K562 (cell line): ENCODE data around the gene GJC2. TPM values are rescaled to one million over a fixed set of nuclear protein-coding genes. Genes with fewer than 3 reads are reported as not detected.

Experiments
- C11orf30 ChIP-seq: fragments of 450-650 bp; IDR thresholded peaks from 2 replicates; pipeline ENCODE4 v1.6.1; 2016; ENCODE audit warnings: low read depth, mild to moderate bottlenecking
- CHD2 ChIP-seq: IDR thresholded peaks from 2 replicates; pipeline ENCODE4 v1.6.1; 2011; ENCODE audit warnings: low read depth, low read length
- DMBX1 ChIP-seq: fragments of 250-450 bp; sonication (Bioruptor Pico); IDR thresholded peaks from 2 replicates; pipeline ENCODE4 v1.8.0; 2022; ENCODE audit warnings: inconsistent platforms, mild to moderate bottlenecking, moderate library complexity, borderline replicate concordance
- E2F1 ChIP-seq: sonication (generic); formaldehyde crosslinking; IDR thresholded peaks from 2 replicates; pipeline ENCODE4 v1.8.1; 2023; ENCODE audit warnings: mild to moderate bottlenecking, missing genetic modification reagents, moderate library complexity
- ERF ChIP-seq: fragments of 450-650 bp; formaldehyde crosslinking; IDR thresholded peaks from 2 replicates; pipeline ENCODE4 v1.4.0; 2020; ENCODE audit warnings: mild to moderate bottlenecking, mixed read lengths
- ESRRA ChIP-seq: fragments of 450-650 bp; IDR thresholded peaks from 2 replicates; pipeline ENCODE4 v1.6.1; 2014; ENCODE audit warnings: low read depth, mild to moderate bottlenecking, moderate library complexity, borderline replicate concordance
- EWSR1 ChIP-seq: fragments of 450-650 bp; IDR thresholded peaks from 2 replicates; pipeline ENCODE4 v1.6.1; 2018; ENCODE audit warnings: borderline replicate concordance, mild to moderate bottlenecking, low read depth, moderate library complexity; ENCODE audit not compliant: partially characterized antibody
- FOXK1 ChIP-seq: sonication (generic); formaldehyde crosslinking; IDR thresholded peaks from 2 replicates; pipeline ENCODE4 v1.8.0; 2022; ENCODE audit warnings: missing genetic modification reagents, mild to moderate bottlenecking, borderline replicate concordance
- FOXK2 ChIP-seq, 2 experiments: fragments of 450-650 bp; IDR thresholded peaks in 1 of 2; conservative IDR thresholded peaks in 1 of 2; 2 replicates each; pipeline ENCODE4 v1.6.1; 2016; ENCODE audit warnings: low read depth in 2 of 2, mild to moderate bottlenecking in 1 of 2
- GATAD2B ChIP-seq: fragments of 450-650 bp; IDR thresholded peaks from 2 replicates; pipeline ENCODE4 v1.6.1; 2017; ENCODE audit warnings: mild to moderate bottlenecking, borderline replicate concordance
- HDAC1 ChIP-seq, 2 experiments: fragments of 450-650 bp; IDR thresholded peaks; 2 replicates each; pipeline ENCODE4 v1.6.1; 2016 to 2017; ENCODE audit warnings: inconsistent platforms in 1 of 2, mild to moderate bottlenecking in 1 of 2, moderate library complexity in 1 of 2
- IRF1 ChIP-seq: sonication (generic); formaldehyde crosslinking; IDR thresholded peaks from 2 replicates; pipeline ENCODE4 v1.8.0; 2022; ENCODE audit warnings: missing genetic modification reagents, mild to moderate bottlenecking, borderline replicate concordance
- KDM1A ChIP-seq, 2 experiments: fragments of 450-650 bp; IDR thresholded peaks; 2 replicates each; pipeline ENCODE4 v1.6.1; 2016; ENCODE audit warnings: mild to moderate bottlenecking in 2 of 2
- MCM5 ChIP-seq: fragments of 450-650 bp; IDR thresholded peaks from 2 replicates; pipeline ENCODE4 v1.6.1; 2016; ENCODE audit warnings: low read depth
- RAD21 ChIP-seq, 2 experiments: fragments of 250-450 bp in 1 of 2; fragments of 450-650 bp in 1 of 2; sonication (Bioruptor Pico) in 1 of 2; formaldehyde crosslinking in 1 of 2; IDR thresholded peaks in 1 of 2; conservative IDR thresholded peaks in 1 of 2; 2 replicates each; pipeline versions ENCODE4 v1.4.0 to v1.8.0; 2020 to 2022; ENCODE audit warnings: mild to moderate bottlenecking in 2 of 2, moderate library complexity in 1 of 2
- TARDBP ChIP-seq: fragments of 450-650 bp; IDR thresholded peaks from 2 replicates; pipeline ENCODE4 v1.6.1; 2016
- TGIF2 ChIP-seq: sonication (generic); formaldehyde crosslinking; IDR thresholded peaks from 2 replicates; pipeline ENCODE4 v1.8.1; 2022; ENCODE audit warnings: mild to moderate bottlenecking, missing genetic modification reagents, moderate library complexity
- TRIM24 ChIP-seq, 2 experiments: fragments of 450-650 bp; IDR thresholded peaks; 2 replicates each; pipeline ENCODE4 v1.6.1; 2016
- USF1 ChIP-seq: sonication (generic); formaldehyde crosslinking; IDR thresholded peaks from 2 replicates; pipeline ENCODE4 v1.9.0; 2022; ENCODE audit warnings: mild to moderate bottlenecking, missing genetic modification reagents
- ZBTB1 ChIP-seq: sonication (generic); formaldehyde crosslinking; IDR thresholded peaks from 2 replicates; pipeline ENCODE4 v1.8.1; 2023; ENCODE audit warnings: missing genetic modification reagents, low read depth, mild to moderate bottlenecking, borderline replicate concordance
- ZBTB9 ChIP-seq: fragments of 450-650 bp; formaldehyde crosslinking; IDR thresholded peaks from 2 replicates; pipeline ENCODE4 v1.4.0; 2020; ENCODE audit warnings: mild to moderate bottlenecking, moderate library complexity
- ZNF217 ChIP-seq: sonication (generic); formaldehyde crosslinking; IDR thresholded peaks from 2 replicates; pipeline ENCODE4 v1.8.0; 2022; ENCODE audit warnings: mild to moderate bottlenecking, missing genetic modification reagents
- ZNF644 ChIP-seq: fragments of 200-800 bp; sonication (Bioruptor generic); IDR thresholded peaks from 2 replicates; pipeline ENCODE4 v1.6.1; 2016; ENCODE audit warnings: low read depth, missing genetic modification characterization, missing compliant biosample characterization
- ZNF780A ChIP-seq: fragments of 250-450 bp; sonication (Bioruptor Pico); IDR thresholded peaks from 2 replicates; pipeline ENCODE4 v1.5.0; 2021; ENCODE audit warnings: mild to moderate bottlenecking
- polyA plus RNA-seq, 8 experiments: library from polyadenylated mRNA; depleted of rRNA in 4 of 8; stranded (reverse) in 5 of 8; unstranded in 3 of 8; fragments of >200 nt; fragmentation: Nextera tagmentation in 2 of 8; fragmentation: Illumina TruSeq in 1 of 8; extraction: Ambion mirVana in 2 of 8; extraction: Trizol in 1 of 8; gene quantifications; 2 replicates each; pipeline versions ENCODE4 v1.2.1 to v1.2.3, GENCODE V29; 2011 to 2014; ENCODE audit warnings: inconsistent platforms in 1 of 8, missing spikeins in 1 of 8
- total RNA-seq, 7 experiments: library from RNA; depleted of rRNA in 6 of 7; stranded (reverse); fragments of >200 nt in 6 of 7; fragmentation: Illumina TruSeq in 2 of 7; extraction: Trizol in 2 of 7; gene quantifications; 2 replicates each; pipeline versions ENCODE4 v1.2.1 to v1.2.3, GENCODE V29; 2011 to 2021; ENCODE audit warnings: low replicate concordance in 1 of 7

The GJC2 gene
- total and polyA plus RNA-seq, 9 of the 15 experiments (the other 6 are each of a cell fraction or from before 2014, with no cell fraction given) = 0.03 to 0.62 (median 0.11) TPM; not detected in 2

GRCh38 chr1:228178737-228179684 is 29.3 kb downstream of the GJC2 start (continued):
- TF ChIP-seq IRF1 (CRISPR knock-in tag) = no peak
- 0 out of 2 replicates have a peak, but pooled peaks have one; percentile 46 for TF ChIP-seq ZBTB9 (CRISPR knock-in tag)
- TF ChIP-seq EWSR1 = no peak
- peak; percentile 68; the same call in 1 of the 2 replicates for TF ChIP-seq TARDBP
- peak; percentile 96 to 97 for TF ChIP-seq TRIM24 (IDR thresholded peaks at IDR 0.05)
- no peak for TF ChIP-seq FOXK1 (CRISPR knock-in tag)
- no peak for TF ChIP-seq ZNF217 (CRISPR knock-in tag)
- no peak for TF ChIP-seq GATAD2B
- TF ChIP-seq USF1 = no peak
- peak in 1 of 2 experiments; percentile 70; a peak in 2 of 4 replicates for TF ChIP-seq HDAC1 (IDR thresholded peaks at IDR 0.05)
- no peak for TF ChIP-seq RAD21 (CRISPR knock-in tag; conservative IDR thresholded peaks at IDR 0.05 in 1 of 2, IDR thresholded peaks at IDR 0.05 in 1 of 2)
- TF ChIP-seq FOXK2 (conservative IDR thresholded peaks at IDR 0.05 in 1 of 2, IDR thresholded peaks at IDR 0.05 in 1 of 2; ENCODE audit: low read depth in 2 of 2) = peak; percentile 80 to 85
- no peak for TF ChIP-seq ZBTB1 (CRISPR knock-in tag)
- TF ChIP-seq ERF (CRISPR knock-in tag) = 0 out of 2 replicates have a peak, but pooled peaks have one; percentile 15
- TF ChIP-seq ZNF780A = no peak
- no peak for TF ChIP-seq E2F1 (CRISPR knock-in tag)
- TF ChIP-seq MCM5 = no peak
- no peak for TF ChIP-seq CHD2
- TF ChIP-seq KDM1A (IDR thresholded peaks at IDR 0.05) = peak in 1 of 2 experiments; percentile 51; a peak in 1 of 4 replicates
- TF ChIP-seq TGIF2 (CRISPR knock-in tag) = no peak
- TF ChIP-seq ESRRA = no peak
- TF ChIP-seq DMBX1 (CRISPR knock-in tag) = peak; percentile 86; the same call in 1 of the 2 replicates
- TF ChIP-seq C11orf30 = peak; percentile 44; the same call in 1 of the 2 replicates
- TF ChIP-seq ZNF644 (tag) = no peak
